ENCODE results near the gene ITPRID1.

Gene ITPRID1

GRCh38 chr7:31494421-31494820, 19.5 kb upstream of the ITPRID1 start:
- Histone ChIP-seq H3K4me3 (ENCODE audit: low read length, poor library complexity, severe bottlenecking) (no peak overlapping the region), H4K20me1 (ENCODE audit: insufficient read depth, low read length, poor library complexity, severe bottlenecking) (no peaks in the 10 kb centered on the region), H3K9ac (ENCODE audit: low read depth, low read length, poor library complexity, severe bottlenecking) (no peak overlapping the region), H3K4me1 (ENCODE audit: insufficient read depth, low read length, poor library complexity, severe bottlenecking) (no peaks in the 10 kb centered on the region), H3K9me2 (replicated peaks; ENCODE audit: low read depth, low read length) (no peaks in the 10 kb centered on the region), H3K79me2 (ENCODE audit: insufficient read depth, low read length) (no peaks in the 10 kb centered on the region), H3K27me3 (ENCODE audit: insufficient read depth, low read length, poor library complexity, severe bottlenecking) (no peaks in the 10 kb centered on the region), H3F3A (ENCODE audit: low read depth) (no peaks in the 10 kb centered on the region), H2AFZ (ENCODE audit: low read length) (no peak overlapping the region), H3K9me3 (ENCODE audit: insufficient read depth, low read depth, low read length) (no peaks in the 10 kb centered on the region), H3K4me2 (ENCODE audit: low read depth, low read length, poor library complexity, severe bottlenecking) (no peak overlapping the region), H3K36me3 (ENCODE audit: insufficient read depth, low read length) (no peaks in the 10 kb centered on the region)
- TF ChIP-seq EZH2phosphoT487 (IDR thresholded peaks at IDR 0.05; ENCODE audit: borderline replicate concordance) (no peak), CTCF (conservative IDR thresholded peaks at IDR 0.05; ENCODE audit: low read length) (no peak)

- H3K79me2 ChIP-seq (ENCODE audit: insufficient read depth, low read length): no peaks in the 10 kb centered on the region
- H3K4me3 ChIP-seq (ENCODE audit: low read length, poor library complexity, severe bottlenecking): no peak overlapping the region
- H3K27me3 ChIP-seq (ENCODE audit: insufficient read depth, low read length, poor library complexity, severe bottlenecking): no peaks in the 10 kb centered on the region
- no peaks in the 10 kb centered on the region for H3K9me3 ChIP-seq (ENCODE audit: insufficient read depth, low read depth, low read length)
- H3K9ac ChIP-seq (ENCODE audit: low read depth, low read length, poor library complexity, severe bottlenecking): no peak overlapping the region
- H3F3A ChIP-seq (ENCODE audit: low read depth): no peaks in the 10 kb centered on the region
- no peaks in the 10 kb centered on the region for H4K20me1 ChIP-seq (ENCODE audit: insufficient read depth, low read length, poor library complexity, severe bottlenecking)
- no peaks in the 10 kb centered on the region for H3K36me3 ChIP-seq (ENCODE audit: insufficient read depth, low read length)
- H3K4me2 ChIP-seq (ENCODE audit: low read depth, low read length, poor library complexity, severe bottlenecking): no peak overlapping the region
- no peaks in the 10 kb centered on the region for H3K4me1 ChIP-seq (ENCODE audit: insufficient read depth, low read length, poor library complexity, severe bottlenecking)
- H2AFZ ChIP-seq (ENCODE audit: low read length): no peak overlapping the region
- TF ChIP-seq CTCF (conservative IDR thresholded peaks at IDR 0.05; ENCODE audit: low read length): no peak
- TF ChIP-seq EZH2phosphoT487 (IDR thresholded peaks at IDR 0.05; ENCODE audit: borderline replicate concordance): no peak
- no peaks in the 10 kb centered on the region for H3K9me2 ChIP-seq (replicated peaks; ENCODE audit: low read depth, low read length)
These were observed 18.2 kb upstream of the ITPRID1 start for GRCh38 chr7:31495653-31496052.

- Histone ChIP-seq H3K9me3 (ENCODE audit: insufficient read depth, low read depth, low read length) (no peaks in the 10 kb centered on the region), H3K9ac (ENCODE audit: low read depth, low read length, poor library complexity, severe bottlenecking) (no peak overlapping the region), H2AFZ (ENCODE audit: low read length) (no peak overlapping the region), H3K79me2 (ENCODE audit: insufficient read depth, low read length) (no peaks in the 10 kb centered on the region), H3F3A (ENCODE audit: low read depth) (no peaks in the 10 kb centered on the region), H3K27me3 (ENCODE audit: insufficient read depth, low read length, poor library complexity, severe bottlenecking) (no peaks in the 10 kb centered on the region), H3K4me3 (ENCODE audit: low read length, poor library complexity, severe bottlenecking) (no peak overlapping the region), H4K20me1 (ENCODE audit: insufficient read depth, low read length, poor library complexity, severe bottlenecking) (no peaks in the 10 kb centered on the region), H3K4me2 (ENCODE audit: low read depth, low read length, poor library complexity, severe bottlenecking) (no peak overlapping the region), H3K9me2 (replicated peaks; ENCODE audit: low read depth, low read length) (no peaks in the 10 kb centered on the region), H3K4me1 (ENCODE audit: insufficient read depth, low read length, poor library complexity, severe bottlenecking) (no peaks in the 10 kb centered on the region), H3K36me3 (ENCODE audit: insufficient read depth, low read length) (no peaks in the 10 kb centered on the region)
- TF ChIP-seq EZH2phosphoT487 (IDR thresholded peaks at IDR 0.05; ENCODE audit: borderline replicate concordance) (no peak), CTCF (conservative IDR thresholded peaks at IDR 0.05; ENCODE audit: low read length) (no peak)
These were observed 16.4 kb upstream of the ITPRID1 start for GRCh38 chr7:31497516-31497915.
